ENCODE results near the gene TLL1.

- TF ChIP-seq CTCF (IDR thresholded peaks at IDR 0.05; ENCODE audit: low read length) (no peak), EZH2 (optimal IDR thresholded peaks at IDR 0.05; ENCODE audit: low read depth, low read length) (no peak)
Measured at GRCh38 chr4:166045457-166045856, 172.4 kb downstream of the TLL1 start.

Measured in MM.1S (cell line).